GM21447 (cell line): ENCODE measurements around the gene CMTM7.
"Not testable (repeated sequence)": the region's sequence is repeated elsewhere in the genome, so short reads cannot be mapped to it uniquely, and the experiment has no call there.

Source experiments
- ATAC-seq: cut with Tn5 transposase; IDR thresholded peaks from one replicate; pipeline ENCODE4 v1.9.1; 2021; ENCODE audit not compliant: unreplicated experiment

The CMTM7 gene

GRCh38 chr3:32456429-32457130 lies 64.9 kb downstream of the CMTM7 start:
- no peak for ATAC-seq

DNA sequence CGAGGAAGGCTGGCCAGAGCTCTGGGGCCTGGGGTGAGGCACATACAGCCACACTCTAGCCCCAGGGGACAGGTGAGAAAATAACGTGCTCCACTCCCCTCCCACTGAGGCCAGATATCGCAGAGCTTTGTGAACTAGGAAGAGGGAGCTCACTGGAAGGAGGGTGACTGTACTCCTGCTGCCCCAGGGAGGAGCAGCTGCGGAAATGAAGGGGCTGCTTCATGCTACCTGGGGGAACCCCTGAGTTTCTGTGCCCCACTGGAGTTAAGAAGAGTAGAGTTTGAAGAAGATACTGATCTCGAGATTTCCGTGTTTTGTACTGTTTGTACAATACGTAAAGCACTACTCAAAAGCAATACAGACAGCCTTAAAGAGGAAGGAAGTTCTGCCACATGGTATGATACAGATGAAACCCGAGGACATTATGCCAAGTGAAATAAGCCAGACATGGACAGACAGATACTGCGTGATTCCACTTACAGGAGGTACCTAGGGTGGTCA lies 66.4 kb downstream of the CMTM7 start:
- ATAC-seq: no peak

DNA sequence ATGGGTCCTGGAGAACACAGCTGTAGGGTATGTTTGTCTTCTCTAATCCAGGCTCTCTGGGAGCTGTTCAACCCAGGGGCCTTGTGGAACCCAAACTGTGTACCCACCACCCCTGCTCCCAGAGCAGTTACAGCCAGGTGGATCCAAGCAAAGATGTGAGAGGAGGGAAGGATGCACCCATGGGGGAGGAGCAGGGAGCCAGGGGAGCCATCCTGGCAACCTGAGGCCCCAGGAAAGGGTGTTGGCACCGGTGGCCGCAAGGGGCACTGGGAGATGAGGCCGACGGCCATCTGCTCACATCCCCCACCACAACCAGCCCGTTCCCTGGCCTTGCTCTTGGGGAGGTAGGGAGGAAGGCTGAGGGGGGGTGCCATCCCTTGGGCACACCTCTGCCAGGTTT lies 67.8 kb downstream of the CMTM7 start:
- no peak for ATAC-seq

GRCh38 chr3:32460031-32460749 lies 68.5 kb downstream of the CMTM7 start:
- peak; percentile 64 for ATAC-seq

DNA sequence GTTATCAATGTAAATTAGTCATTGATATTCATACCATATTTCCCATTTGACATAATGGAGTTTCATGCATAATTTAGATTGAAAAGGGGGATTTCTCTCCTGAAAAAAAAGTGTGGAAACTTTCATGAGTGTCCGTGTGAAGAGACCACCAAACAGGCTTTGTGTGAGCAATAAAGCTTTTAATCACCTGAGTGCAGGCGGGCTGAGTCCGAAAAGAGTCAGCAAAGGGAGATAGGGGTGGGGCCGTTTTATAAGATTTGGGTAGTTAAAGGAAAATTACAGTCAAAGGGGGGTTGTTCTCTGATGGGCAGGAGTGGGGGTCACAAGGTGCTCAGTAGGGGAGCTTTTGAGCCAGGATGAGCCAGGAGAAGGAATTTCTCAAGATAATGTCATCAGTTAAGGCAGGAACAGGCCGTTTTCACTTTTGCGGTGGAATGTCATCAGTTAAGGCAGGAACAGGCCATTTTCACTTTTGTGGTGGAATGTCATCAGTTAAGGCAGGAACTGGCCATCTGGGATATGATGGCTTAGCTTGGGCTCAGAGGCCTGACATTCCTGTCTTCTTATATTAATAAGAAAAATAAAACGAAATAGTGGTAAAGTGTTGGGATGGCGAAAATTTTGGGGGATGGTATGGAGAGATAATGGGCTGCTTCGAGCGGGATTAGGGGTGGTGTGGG lies 69.3 kb downstream of the CMTM7 start:
- ATAC-seq: not testable (repeated sequence)

GRCh38 chr3:32462191-32462986 lies 70.7 kb downstream of the CMTM7 start:
- ATAC-seq: not testable (repeated sequence)

GRCh38 chr3:32463415-32463814 lies 71.8 kb downstream of the CMTM7 start:
- ATAC-seq: not testable (repeated sequence)

- not testable (repeated sequence) for ATAC-seq
Observed at GRCh38 chr3:32464726-32465125, 73.1 kb downstream of the CMTM7 start.

DNA sequence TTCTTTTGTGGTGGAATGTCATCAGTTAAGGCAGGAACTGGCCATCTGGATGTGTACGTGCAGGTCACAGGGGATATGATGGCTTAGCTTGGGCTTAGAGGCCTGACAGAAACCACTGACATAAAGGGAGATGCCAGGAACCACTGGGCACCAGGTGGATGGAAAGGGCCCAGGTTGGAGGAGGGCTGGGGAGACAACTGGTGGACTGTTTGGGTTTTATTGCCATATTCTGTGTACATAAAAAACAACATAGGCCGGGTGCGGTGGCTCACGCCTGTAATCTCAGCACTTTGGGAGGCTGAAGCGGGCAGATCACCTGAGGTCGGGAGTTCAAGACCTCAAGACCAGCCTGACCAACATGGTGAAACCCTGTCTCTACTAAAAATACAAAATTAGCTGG lies 75.2 kb downstream of the CMTM7 start:
- ATAC-seq: not testable (repeated sequence)

- ATAC-seq: peak; percentile 59
Observed at GRCh38 chr3:32467333-32468070, 75.8 kb downstream of the CMTM7 start.

DNA sequence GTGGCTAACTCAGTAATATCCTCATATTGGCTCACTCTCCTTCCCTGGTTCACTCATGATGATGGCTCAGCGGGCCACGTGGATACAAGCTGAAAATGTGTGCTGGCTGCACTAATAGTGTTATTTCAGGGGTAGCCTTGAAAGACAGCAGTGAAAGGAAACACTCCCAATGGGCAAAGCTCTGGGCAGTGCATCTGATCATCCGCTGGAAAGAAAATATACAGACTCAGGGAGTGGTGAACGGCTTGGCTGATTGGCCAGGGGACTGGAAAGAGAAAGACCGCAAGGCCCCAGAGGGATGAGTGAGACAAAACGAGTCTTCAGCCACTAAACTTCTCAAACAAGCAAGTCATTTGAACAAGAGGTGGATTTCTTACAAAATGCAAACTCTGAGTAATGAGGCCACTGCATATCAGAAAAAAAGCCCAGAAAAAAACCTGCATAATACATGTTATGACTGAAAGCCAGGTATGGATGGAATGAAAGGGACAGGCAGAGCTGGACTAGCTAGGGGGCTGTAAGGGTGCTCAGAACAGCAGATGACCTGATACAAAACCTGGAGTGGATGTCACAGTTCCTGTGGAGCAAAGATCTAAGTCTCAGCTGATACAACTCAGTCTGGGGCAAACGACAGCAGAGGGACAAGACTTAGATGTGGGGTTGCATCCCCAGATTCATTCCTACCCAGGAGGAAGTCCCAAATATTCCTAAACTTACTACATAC lies 77.7 kb downstream of the CMTM7 start:
- peak; percentile 31 for ATAC-seq

DNA sequence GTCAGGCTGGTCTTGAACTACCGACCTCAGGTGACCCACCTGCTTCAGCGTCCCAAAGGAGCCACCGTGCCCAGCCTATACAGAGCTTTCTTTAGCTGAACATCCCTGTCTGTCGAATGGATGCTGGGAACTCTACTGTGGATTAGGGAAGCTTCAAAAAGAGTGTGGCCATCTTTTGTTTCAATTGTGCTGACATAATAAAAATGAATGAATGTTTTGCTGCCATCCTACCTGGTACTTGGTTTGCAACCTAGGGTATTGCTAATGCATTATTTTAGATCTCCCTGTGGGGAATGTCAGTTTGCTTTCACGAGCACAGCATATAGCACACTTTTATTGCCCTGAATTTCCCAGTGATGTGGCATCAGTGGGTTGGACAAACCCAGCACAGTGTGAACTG lies 78.7 kb downstream of the CMTM7 start:
- ATAC-seq: no peak

DNA sequence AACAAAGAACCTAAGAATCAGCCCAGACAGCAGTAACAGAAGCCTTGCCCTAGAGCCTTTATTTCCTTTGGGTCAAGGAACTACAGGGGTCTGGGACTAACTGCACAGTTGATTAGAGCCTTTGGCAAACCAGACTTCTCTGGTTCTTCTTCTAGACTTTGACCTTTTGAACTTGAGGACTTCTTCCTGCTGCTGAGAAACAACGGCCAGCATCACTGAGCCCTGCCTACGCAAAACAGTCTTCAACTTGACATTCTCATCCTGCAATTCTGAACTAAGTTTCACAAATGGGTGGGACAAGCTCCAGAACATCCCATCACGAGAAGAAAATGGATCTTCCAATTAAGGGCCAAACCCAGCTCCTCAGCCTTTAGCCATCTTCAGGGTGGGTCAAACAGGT lies 79.6 kb downstream of the CMTM7 start:
- no peak for ATAC-seq

GRCh38 chr3:32472151-32472550 lies 80.5 kb downstream of the CMTM7 start:
- ATAC-seq: not testable (repeated sequence)

DNA sequence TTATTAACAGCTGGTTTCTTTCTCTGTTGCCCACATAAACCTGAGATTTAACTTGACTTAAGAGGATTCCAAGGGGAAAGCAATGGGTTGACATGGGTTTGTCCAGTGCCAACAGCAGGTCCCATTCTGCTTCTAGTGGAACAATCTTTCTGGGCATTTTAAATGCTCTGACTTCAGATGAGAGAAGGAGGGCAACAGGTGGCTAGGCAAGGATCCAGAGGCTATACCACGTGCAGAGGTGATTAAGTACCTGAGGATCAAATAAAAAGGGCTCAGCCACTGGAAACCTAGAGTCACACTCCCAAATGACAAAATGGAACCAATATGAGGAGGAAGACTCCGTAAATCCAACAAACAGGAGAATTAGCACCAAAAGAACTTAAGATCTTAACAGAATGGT lies 82.5 kb downstream of the CMTM7 start:
- no peak for ATAC-seq

- no peak for ATAC-seq
Observed at GRCh38 chr3:32480604-32481003, 89.0 kb downstream of the CMTM7 start.

DNA sequence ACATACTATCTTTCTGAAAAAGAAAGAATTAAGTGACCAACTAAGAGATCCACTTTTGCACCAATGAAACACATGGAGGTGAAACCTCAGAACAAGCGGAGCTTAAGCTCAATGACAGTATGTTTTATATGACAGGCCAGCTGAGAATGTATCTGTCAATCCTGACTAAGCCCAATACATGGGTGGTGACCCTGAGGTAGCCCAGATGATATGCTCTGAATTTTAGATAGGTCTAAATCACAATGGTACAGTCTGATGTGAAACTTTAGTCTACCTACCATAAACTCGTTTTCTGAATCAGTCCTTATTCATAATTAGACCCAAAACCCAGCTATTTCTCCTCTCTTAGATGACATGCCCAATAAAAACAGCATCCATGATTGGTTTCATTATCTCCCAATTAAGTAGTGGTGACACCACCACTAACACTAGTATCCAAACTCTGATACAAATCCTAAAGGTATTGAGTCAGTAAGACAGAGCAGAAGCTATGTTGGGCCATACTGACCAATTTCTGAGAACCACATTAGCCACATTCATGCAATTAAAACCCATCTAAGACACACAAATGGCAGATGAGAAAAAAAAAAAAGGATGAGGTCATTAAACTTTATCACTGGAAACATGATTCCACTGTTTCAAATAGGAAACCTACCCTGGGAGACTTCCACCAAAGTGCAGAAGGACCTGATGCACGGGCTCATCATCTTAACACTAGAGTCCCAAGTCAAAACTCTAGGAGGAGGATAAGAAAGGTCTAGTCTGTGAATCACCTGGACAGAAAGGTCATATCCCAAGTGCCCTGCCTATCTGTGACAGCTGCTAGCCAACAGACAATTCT lies 90.4 kb downstream of the CMTM7 start:
- no peak for ATAC-seq

DNA sequence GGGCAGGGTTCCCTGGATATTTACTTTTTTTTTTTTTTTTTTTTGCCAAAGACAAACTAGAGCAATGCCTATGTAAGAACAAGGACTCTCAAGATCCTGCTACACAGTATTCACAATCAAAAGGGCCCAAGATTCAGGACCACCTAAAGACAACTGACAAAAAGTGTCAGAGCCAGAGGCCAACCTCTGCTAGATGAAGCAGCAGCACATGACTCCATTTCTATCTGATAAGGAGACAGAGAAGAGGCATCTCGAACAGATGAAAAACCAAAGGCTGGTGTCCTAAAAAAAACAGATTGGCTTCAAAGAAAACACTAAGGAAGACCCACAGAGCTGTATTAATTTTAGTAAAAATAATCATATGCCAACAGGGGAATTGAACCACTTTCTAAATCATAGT lies 91.0 kb downstream of the CMTM7 start:
- ATAC-seq: no peak

DNA sequence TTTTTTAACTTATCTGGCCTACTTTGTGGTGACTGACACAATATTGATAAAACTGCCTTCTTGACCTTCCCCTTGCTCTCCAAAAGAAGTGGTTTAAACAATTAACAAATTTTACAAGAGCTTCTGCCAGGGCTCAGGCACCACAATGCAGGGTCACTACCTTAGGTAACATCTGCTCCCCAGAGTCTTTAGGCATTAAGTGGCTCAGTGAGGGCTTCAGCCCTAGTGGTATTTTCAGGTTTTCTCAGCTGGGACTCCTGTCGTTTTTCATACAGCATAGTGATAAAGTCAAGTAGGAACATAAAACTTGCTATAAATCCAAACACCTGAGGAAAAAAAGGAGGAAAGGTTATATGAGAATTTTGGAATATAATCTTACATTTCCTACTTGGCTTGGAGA lies 92.1 kb downstream of the CMTM7 start:
- no peak for ATAC-seq
